DOHH2 (cell line): ENCODE measurements around the gene RNF19B.

Experiments used
- H3F3A ChIP-seq: fragments of 200-600 bp; sonication (generic), shearing (Covaris generic); 2 replicates; pipeline ENCODE4 v1.6.0; 2016; ENCODE audit warnings: antibody characterized with exemption, mild to moderate bottlenecking; ENCODE audit not compliant: control insufficient read depth, insufficient read depth
- H3K27ac ChIP-seq: fragments of 200-600 bp; sonication (generic); 2 replicates; pipeline ENCODE4 v1.5.1; 2014; ENCODE audit warnings: low read depth, mild to moderate bottlenecking, low read length, moderate library complexity
- H3K27me3 ChIP-seq: fragments of 200-600 bp; sonication (generic); 2 replicates; pipeline ENCODE4 v1.6.1; 2014; ENCODE audit warnings: mild to moderate bottlenecking, low read length, mixed read lengths; ENCODE audit not compliant: control insufficient read depth
- H3K36me3 ChIP-seq: fragments of 200-600 bp; sonication (generic); 2 replicates; pipeline ENCODE4 v1.6.1; 2014; ENCODE audit warnings: mild to moderate bottlenecking, low read length, moderate library complexity, mixed read lengths; ENCODE audit not compliant: control insufficient read depth
- H3K4me1 ChIP-seq: fragments of 200-600 bp; sonication (generic); 2 replicates; pipeline ENCODE4 v1.6.1; 2014; ENCODE audit warnings: mild to moderate bottlenecking, low read length, mixed read lengths; ENCODE audit not compliant: control insufficient read depth
- H3K4me2 ChIP-seq: fragments of 200-600 bp; sonication (generic); 2 replicates; pipeline ENCODE4 v1.6.0; 2014; ENCODE audit warnings: mild to moderate bottlenecking, low read length, moderate library complexity
- H3K4me3 ChIP-seq: fragments of 200-600 bp; sonication (generic); 2 replicates; pipeline ENCODE4 v1.5.1; 2014; ENCODE audit warnings: mild to moderate bottlenecking, low read length, mixed read lengths
- H3K79me2 ChIP-seq: fragments of 200-600 bp; sonication (generic); 2 replicates; pipeline ENCODE4 v1.6.1; 2014; ENCODE audit warnings: mild to moderate bottlenecking, low read length, mixed read lengths; ENCODE audit not compliant: control insufficient read depth
- H3K9me2 ChIP-seq: fragments of 200-600 bp; sonication (generic); replicated peaks from 2 replicates; pipeline ENCODE4 v1.6.1; 2014; ENCODE audit warnings: mild to moderate bottlenecking, low read length, mixed read lengths; ENCODE audit not compliant: control insufficient read depth
- H3K9me3 ChIP-seq: fragments of 200-600 bp; sonication (generic); 2 replicates; pipeline ENCODE4 v1.6.1; 2014; ENCODE audit warnings: antibody characterized with exemption, low read length, mixed read lengths; ENCODE audit not compliant: control insufficient read depth, insufficient read depth
- H4K20me1 ChIP-seq: fragments of 200-600 bp; sonication (generic); 2 replicates; pipeline ENCODE4 v1.6.0; 2014; ENCODE audit warnings: low read depth, mild to moderate bottlenecking, antibody characterized with exemption, low read length, moderate library complexity; ENCODE audit not compliant: control insufficient read depth, insufficient read depth
- CTCF ChIP-seq: fragments of 200-600 bp; sonication (generic); IDR thresholded peaks from one replicate; pipeline ENCODE4 v1.5.1; 2014; ENCODE audit warnings: antibody characterized with exemption, mild to moderate bottlenecking, low read depth, low read length; ENCODE audit not compliant: poor library complexity, severe bottlenecking
- EZH2phosphoT487 ChIP-seq: fragments of 200-600 bp; sonication (generic); IDR thresholded peaks from 2 replicates; pipeline ENCODE4 v1.6.1; 2017; ENCODE audit warnings: borderline replicate concordance, mild to moderate bottlenecking, antibody characterized with exemption, low read length, moderate library complexity, mixed read lengths

Gene RNF19B

GRCh38 chr1:32889731-32890278 lies 74.8 kb downstream of the RNF19B start:
- Histone ChIP-seq H3K27ac (no peak overlapping the region), H3K9me2 (no peaks in the 10 kb centered on the region)

DNA sequence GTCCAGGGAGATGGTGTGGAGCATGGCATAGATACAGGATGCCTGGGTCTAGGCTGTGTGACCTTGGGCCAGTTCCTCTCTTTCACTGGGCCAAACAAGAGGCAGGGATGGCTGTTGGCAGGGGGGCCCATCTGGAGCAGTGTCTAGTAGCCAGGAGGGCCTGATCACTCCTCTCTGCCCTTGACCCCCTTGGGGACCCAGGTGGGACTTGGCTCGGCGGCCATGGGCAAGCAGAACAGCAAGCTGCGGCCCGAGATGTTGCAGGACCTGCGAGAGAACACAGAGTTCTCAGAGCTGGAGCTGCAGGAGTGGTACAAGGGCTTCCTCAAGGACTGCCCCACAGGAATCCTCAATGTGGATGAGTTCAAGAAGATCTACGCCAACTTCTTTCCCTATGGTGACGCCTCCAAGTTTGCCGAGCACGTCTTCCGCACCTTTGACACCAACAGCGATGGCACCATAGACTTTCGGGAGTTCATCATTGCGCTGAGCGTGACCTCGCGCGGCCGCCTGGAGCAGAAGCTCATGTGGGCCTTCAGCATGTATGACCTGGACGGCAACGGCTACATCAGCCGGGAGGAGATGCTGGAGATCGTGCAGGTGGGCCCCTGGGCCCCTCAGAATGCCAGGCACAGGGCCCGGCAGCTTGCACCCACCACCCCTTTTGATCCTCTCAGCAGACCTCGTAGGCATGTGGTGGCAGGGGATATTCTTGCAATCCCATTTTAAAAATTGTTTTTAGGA lies 75.8 kb downstream of the RNF19B start:
- no peaks in the 10 kb centered on the region for H3K9me2 ChIP-seq

More at GRCh38 chr1:32889731-32890278, 74.8 kb downstream of the RNF19B start:
- Histone ChIP-seq H3K4me1 (no peaks in the 10 kb centered on the region), H3K4me3 (no peak overlapping the region), H3K4me2 (no peak overlapping the region), H3K9me3 (no peaks in the 10 kb centered on the region), H3K79me2 (no peaks in the 10 kb centered on the region), H4K20me1 (no peaks in the 10 kb centered on the region), H3F3A (no peaks in the 10 kb centered on the region), H3K27me3 (peaks cover 20% of the 10 kb centered on the region; the same call in 1 of the 2 replicates), H3K36me3 (no peaks in the 10 kb centered on the region)
- no peak for TF ChIP-seq EZH2phosphoT487
- TF ChIP-seq CTCF, result no peak

DNA sequence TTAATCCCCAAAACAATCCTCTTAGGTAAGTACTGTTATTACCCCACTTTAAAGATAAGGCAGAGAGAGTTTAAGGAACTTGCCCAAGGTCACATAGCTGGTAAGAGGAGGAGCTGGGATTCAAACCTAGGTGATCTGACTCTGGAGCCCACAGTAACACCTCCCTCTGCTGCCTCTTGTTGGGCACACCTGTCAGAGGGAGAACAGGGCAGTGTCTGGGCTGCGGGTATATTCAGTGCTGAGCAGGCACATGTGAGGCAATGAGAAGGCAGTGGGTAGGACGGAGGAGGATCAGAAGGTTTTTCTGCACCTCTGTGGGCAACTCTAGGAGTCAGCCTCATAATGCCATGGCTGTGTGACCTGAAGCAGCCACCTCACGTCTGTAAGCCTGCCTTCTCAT lies 76.5 kb downstream of the RNF19B start:
- Histone ChIP-seq H3K27me3 (peaks cover 25% of the 10 kb centered on the region; the same call in 1 of the 2 replicates), H3K9me3 (no peaks in the 10 kb centered on the region), H3K79me2 (no peaks in the 10 kb centered on the region), H3F3A (no peaks in the 10 kb centered on the region), H3K4me1 (no peaks in the 10 kb centered on the region), H3K27ac (no peak overlapping the region), H3K4me2 (no peak overlapping the region), H3K36me3 (no peaks in the 10 kb centered on the region), H3K9me2 (no peaks in the 10 kb centered on the region), H3K4me3 (no peak overlapping the region), H4K20me1 (no peaks in the 10 kb centered on the region)
- TF ChIP-seq EZH2phosphoT487 (no peak), CTCF (no peak)

More for the DNA sequence above, 75.8 kb downstream of the RNF19B start:
- TF ChIP-seq CTCF, result no peak
- TF ChIP-seq EZH2phosphoT487, result no peak
- peaks cover 22% of the 10 kb centered on the region; the same call in 1 of the 2 replicates for H3K27me3 ChIP-seq
- H3K36me3 ChIP-seq, result no peaks in the 10 kb centered on the region
- H4K20me1 ChIP-seq, result no peaks in the 10 kb centered on the region
- no peak overlapping the region for H3K4me2 ChIP-seq
- no peak overlapping the region for H3K27ac ChIP-seq
- H3F3A ChIP-seq, result no peaks in the 10 kb centered on the region
- no peaks in the 10 kb centered on the region for H3K4me1 ChIP-seq
- no peaks in the 10 kb centered on the region for H3K79me2 ChIP-seq
- no peak overlapping the region for H3K4me3 ChIP-seq
- H3K9me3 ChIP-seq, result no peaks in the 10 kb centered on the region
